ENCODE results near the gene EIF2AK3. TPM values are rescaled to one million over a fixed set of nuclear protein-coding genes. Genes with fewer than 3 reads are reported as not detected.
A peak's percentile ranks its signal among the peaks of the same experiment; 100 is the strongest.

The EIF2AK3 gene
- total and polyA plus RNA-seq, 8 donors: 4.8 to 92.3 (median 40.5) TPM

DNA sequence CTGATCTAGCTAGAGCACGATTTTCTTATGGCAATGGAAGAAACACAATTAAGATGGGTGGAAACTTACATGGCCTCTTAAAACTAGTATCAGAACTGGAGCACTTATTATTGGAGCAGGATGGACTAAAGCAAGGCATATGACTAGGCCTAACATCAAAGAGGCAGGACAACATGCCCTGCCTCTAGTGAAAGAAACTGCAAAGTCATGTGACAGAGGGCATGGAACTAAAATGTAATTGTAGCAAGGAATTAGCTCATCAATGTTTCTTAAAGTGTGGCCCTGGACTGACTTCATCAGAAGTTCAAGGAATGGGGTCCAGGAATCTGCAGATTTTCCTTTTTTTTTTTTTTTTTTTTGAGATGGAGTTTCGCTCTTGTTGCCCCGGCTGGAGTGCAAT is 5.3 kb upstream of the EIF2AK3 start:
- Histone ChIP-seq H3K4me3 (no peak overlapping the region), H3K27ac (no peak overlapping the region), H3K4me1 (peaks cover 7 to 12% (median 9%) of the 10 kb centered on the region in 4 donors), H3K36me3 (no peaks in the 10 kb centered on the region), H3K9me3 (no peaks in the 10 kb centered on the region), H3K27me3 (no peaks in the 10 kb centered on the region)
- WGBS, 5 donors: 86 to 95% (median 89%) methylated on average over 3 of the region's 3 CpGs
- no peak for DNase-seq
- TF ChIP-seq, protein P1, sequence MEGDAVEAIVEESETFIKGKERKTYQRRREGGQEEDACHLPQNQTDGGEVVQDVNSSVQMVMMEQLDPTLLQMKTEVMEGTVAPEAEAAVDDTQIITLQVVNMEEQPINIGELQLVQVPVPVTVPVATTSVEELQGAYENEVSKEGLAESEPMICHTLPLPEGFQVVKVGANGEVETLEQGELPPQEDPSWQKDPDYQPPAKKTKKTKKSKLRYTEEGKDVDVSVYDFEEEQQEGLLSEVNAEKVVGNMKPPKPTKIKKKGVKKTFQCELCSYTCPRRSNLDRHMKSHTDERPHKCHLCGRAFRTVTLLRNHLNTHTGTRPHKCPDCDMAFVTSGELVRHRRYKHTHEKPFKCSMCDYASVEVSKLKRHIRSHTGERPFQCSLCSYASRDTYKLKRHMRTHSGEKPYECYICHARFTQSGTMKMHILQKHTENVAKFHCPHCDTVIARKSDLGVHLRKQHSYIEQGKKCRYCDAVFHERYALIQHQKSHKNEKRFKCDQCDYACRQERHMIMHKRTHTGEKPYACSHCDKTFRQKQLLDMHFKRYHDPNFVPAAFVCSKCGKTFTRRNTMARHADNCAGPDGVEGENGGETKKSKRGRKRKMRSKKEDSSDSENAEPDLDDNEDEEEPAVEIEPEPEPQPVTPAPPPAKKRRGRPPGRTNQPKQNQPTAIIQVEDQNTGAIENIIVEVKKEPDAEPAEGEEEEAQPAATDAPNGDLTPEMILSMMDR (IDR thresholded peaks at IDR 0.05): no peak
- TF ChIP-seq POLR2A (IDR thresholded peaks at IDR 0.05): no peak
- no peak for TF ChIP-seq EP300 (IDR thresholded peaks at IDR 0.05)
- intact Hi-C loops (cut with DNase I; ENCODE audit: low total_unique reads): no loop called here

DNA sequence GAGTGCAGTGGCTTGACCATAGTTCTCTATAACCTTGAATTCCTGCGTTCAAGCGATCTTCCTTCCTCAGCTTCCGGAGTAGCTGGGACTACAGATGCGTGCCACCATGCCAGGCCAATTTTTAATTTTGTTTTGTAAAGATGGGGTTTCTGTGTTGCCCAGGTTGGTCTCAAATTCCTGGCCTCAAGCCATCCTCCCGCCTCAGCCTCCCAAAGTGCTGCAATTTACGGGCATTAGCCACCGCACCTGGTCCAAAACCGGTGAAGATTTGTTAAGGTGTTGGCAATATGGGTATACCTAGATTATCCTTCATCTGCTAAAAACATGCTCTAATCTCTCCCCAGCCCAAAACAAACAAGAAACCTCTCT is 1.3 kb upstream of the EIF2AK3 start:
- Histone ChIP-seq H3K36me3 (no peaks in the 10 kb centered on the region), H3K4me1 (peaks cover 24 to 41% (median 32%) of the 10 kb centered on the region in 4 donors), H3K27ac (peak overlapping the region; percentile 91 to 99 (median 96)), H3K4me3 (peak overlapping the region; percentile 47 to 93 (median 58)), H3K27me3 (no peaks in the 10 kb centered on the region), H3K9me3 (no peaks in the 10 kb centered on the region)
- no peak for TF ChIP-seq POLR2AphosphoS5 (IDR thresholded peaks at IDR 0.05)
- TF ChIP-seq POLR2A (IDR thresholded peaks at IDR 0.05): no peak
- TF ChIP-seq, protein P1 (IDR thresholded peaks at IDR 0.05): no peak
- no peak for TF ChIP-seq EP300 (IDR thresholded peaks at IDR 0.05)
- 82 to 93% (median 92%) methylated on average over 8 of the region's 8 CpGs for WGBS, 5 donors
- intact Hi-C loops (cut with DNase I; ENCODE audit: low total_unique reads): no loop called here
- peak in 1 of 2 donors; percentile 16 for DNase-seq

DNA sequence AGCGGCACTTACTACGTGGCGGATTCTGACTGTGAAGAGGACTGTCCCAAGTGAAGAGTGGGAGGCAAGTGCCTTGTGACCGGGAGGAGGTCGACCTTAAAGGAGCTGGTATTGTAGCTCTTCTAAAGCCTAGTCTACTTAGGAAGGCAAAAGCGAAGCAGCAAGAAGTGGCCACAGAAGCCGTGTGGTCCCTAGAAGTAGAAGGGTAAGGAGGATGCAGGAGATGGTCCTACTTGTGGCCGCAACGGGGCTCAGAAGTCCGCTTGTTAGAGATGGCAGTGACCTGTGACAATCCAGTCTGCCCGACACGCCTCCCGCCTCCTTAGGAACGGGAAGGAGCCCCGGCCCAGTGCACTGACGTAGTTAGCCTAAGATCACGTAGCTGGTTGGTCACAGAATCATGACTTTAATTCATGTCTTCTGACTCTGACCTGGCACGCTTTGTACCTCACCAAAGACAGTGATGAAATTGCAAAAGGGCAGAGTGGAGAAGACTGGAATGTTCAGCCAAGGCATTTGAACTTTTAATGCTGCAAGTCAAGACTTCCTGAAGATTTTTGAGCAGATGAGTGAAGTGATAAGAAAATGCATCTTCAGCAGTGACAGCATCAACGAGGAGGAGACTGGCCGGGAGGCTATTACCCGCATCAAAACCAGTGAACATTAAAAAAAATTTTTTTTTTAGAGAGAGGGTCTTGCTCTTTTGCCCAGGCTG is 749 bp upstream of the EIF2AK3 start:
- H3K36me3 ChIP-seq: no peaks in the 10 kb centered on the region
- H3K27ac ChIP-seq: peak overlapping the region; percentile 91 to 99 (median 96)
- peak; percentile 89 to 96 for DNase-seq
- TF ChIP-seq EP300 (IDR thresholded peaks at IDR 0.05): peak; percentile 83
- TF ChIP-seq, protein P1 (IDR thresholded peaks at IDR 0.05): no peak
- TF ChIP-seq POLR2A (IDR thresholded peaks at IDR 0.05): peak in 2 of 4 donors; percentile 87 to 88
- TF ChIP-seq POLR2AphosphoS5 (IDR thresholded peaks at IDR 0.05): peak; percentile 75 to 97 (median 91)
- 2 to 6% (median 5%) methylated on average over 20 to 21 of the region's 21 CpGs for WGBS, 5 donors
- no peaks in the 10 kb centered on the region for H3K9me3 ChIP-seq
- peaks cover 24 to 46% (median 36%) of the 10 kb centered on the region in 4 donors for H3K4me1 ChIP-seq
- H3K27me3 ChIP-seq: no peaks in the 10 kb centered on the region
- H3K4me3 ChIP-seq: peak overlapping the region; percentile 47 to 93 (median 58)
- intact Hi-C loops (cut with DNase I; ENCODE audit: low total_unique reads): no loop called here

DNA sequence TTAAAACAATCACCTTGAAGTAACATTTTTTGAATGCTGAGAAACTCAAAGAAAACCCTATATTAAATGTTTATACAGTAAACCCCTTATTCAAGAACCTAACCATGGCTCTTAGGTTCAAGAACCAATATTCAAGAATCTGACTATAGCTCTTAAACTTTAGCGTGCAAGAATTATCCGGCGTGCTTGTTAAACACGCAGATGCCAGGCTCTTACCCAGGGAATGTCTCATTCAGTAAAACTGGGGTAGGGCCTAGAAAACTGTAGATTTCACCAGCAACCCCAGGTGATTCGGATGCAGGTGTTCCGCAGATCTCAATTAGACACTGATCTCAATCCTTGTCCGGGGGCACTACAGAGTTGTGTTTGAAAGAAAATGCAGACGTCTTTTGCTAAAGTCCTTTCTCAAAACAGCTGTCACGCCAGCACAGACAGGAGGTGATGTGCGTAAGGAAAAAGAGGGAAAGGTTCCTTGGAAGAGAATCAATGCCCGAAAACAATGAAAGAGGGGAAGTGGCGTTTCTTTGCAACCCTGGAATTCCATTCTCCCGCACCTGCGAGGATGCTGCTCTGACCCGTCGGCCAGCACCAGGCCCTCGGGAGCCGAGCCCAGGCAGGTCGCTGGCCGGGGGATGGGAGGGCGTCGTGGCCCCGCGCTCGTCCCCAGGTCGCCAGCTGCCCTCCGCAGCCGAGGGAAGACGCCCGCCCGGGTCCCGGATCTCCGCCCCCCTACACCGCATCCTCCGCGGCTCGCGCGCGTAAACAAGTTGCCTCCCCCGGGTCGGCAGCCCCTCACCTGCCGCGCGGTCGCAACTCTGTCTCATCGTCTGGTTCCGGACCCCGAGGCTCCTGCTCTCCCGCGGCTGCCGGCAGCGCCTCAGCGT is 851 bp downstream of the EIF2AK3 start:
- no peaks in the 10 kb centered on the region for H3K36me3 ChIP-seq

More for the DNA sequence above, 851 bp downstream of the EIF2AK3 start:
- Histone ChIP-seq H3K4me3 (peak overlapping the region; percentile 76 to 93 (median 82)), H3K27me3 (no peaks in the 10 kb centered on the region), H3K4me1 (peaks cover 24 to 60% (median 48%) of the 10 kb centered on the region in 4 donors), H3K27ac (peak overlapping the region; percentile 96 to 99 (median 98)), H3K9me3 (no peaks in the 10 kb centered on the region)
- TF ChIP-seq POLR2A (IDR thresholded peaks at IDR 0.05) (no peak), POLR2AphosphoS5 (IDR thresholded peaks at IDR 0.05) (no peak), EP300 (IDR thresholded peaks at IDR 0.05) (no peak)
- TF ChIP-seq, protein P1 (IDR thresholded peaks at IDR 0.05): no peak
- DNase-seq: peak; percentile 47 to 72
- 1 to 5% (median 2%) methylated on average over 19 to 54 of the region's 54 CpGs for WGBS, 5 donors
- intact Hi-C loops (cut with DNase I; ENCODE audit: low total_unique reads): no loop called here

Data from stomach (tissue), 9 donors.